ENCODE measurements around the gene CPLX3.

The CPLX3 gene
- 0 reads per million in 3 donors for total RNA-seq

DNA sequence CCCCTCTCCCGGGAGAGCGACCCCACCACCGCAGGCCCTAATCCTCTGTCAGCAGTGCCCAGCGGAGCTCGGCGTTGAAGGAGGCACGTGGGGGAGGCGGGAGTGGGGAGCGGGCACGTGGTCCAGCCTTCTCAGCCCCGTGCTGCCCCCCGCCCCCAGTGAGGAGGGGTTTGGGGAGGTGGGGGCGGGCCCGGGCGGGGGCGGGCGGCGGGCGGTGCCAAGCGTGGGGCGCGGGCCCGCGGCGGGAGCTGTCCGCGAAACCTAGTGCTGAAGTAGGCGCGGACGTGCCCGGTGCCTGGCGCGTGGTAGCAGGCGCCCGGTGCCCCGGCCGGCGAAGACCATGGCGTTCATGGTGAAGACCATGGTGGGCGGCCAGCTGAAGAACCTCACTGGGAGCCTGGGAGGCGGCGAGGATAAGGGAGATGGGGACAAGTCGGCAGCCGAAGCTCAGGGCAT lies at the start of gene CPLX3:
TSS of gene CPLX3 (plus strand) at position 264 of the 456 bp plus-strand sequence. CDS start at position 341, 77 bp downstream.
- no peak within 1 kb of the TSS for H3K4me3 ChIP-seq (ENCODE audit: insufficient read depth, low read depth, low read length, poor library complexity, severe bottlenecking)
- no peaks in the 10 kb centered on the region for H3K36me3 ChIP-seq (ENCODE audit: control insufficient read depth, insufficient read depth, low read length)
- no peaks in the 10 kb centered on the region for H3K9me3 ChIP-seq (ENCODE audit: control insufficient read depth, low read length)
- no peaks in the 10 kb centered on the region for H3K4me1 ChIP-seq (ENCODE audit: control insufficient read depth, insufficient read depth, low read length, poor library complexity, severe bottlenecking)
- no peak within 1 kb of the TSS for H3K27ac ChIP-seq (ENCODE audit: insufficient read depth, low read length, poor library complexity, severe bottlenecking)
- H3K27me3 ChIP-seq (replicated peaks; ENCODE audit: control insufficient read depth, insufficient read depth, low read length, poor library complexity, severe bottlenecking) = peaks cover 11% of the 10 kb centered on the region
- DNase-seq = peak in 2 of 3 donors; percentile 17 to 21

DNA sequence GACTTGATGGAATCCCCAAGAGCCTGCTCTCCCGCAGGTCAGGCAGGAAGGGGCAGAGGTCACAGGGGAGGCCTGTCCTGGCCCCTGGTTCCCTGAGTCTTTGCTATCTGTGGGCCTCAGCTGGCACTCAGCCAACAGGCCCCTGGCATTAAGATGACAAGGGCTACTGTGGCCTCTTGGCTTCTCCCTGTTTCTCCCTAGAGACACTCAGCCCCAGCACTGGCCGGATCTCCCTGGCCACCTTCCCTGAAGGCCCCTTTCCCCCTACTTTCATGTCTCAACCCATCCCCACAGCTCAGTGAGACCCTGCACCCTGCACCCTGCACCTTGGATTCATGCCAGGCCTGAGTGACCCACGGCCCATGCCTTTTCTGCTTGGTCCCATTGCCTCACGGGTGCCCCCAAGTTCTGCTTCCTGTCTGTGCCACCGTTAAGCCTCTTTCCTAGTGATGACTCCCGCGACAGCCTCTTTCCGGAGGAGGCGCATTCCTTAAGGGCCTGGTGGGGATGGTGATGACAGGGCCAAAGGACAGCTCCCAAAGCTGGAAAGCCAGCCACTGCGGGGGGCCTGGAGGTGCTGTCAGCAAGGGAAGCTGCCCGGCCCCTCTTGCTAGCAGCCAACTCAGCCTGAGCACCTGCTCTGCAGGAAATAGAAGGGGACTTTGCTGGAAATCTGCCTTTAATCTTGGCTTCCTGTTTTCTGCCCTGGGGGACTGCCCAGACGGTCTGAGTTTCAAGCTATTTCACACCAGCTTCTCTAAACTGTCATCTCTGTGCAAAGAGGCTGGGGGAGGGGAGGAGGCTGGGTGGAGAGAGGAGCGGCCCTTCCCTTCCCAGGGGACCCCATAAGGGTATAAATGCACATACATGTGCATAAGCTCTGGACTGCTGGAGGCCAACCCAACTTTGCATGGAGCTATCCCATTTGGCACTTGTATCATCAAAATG lies 49.3 kb upstream of the CPLX3 start:
- Histone ChIP-seq H3K4me1 (ENCODE audit: control insufficient read depth, insufficient read depth, low read length, poor library complexity, severe bottlenecking) (peaks cover 57% of the 10 kb centered on the region), H3K4me3 (ENCODE audit: insufficient read depth, low read depth, low read length, poor library complexity, severe bottlenecking) (peak overlapping the region; percentile 18), H3K27ac (ENCODE audit: insufficient read depth, low read length, poor library complexity, severe bottlenecking) (peak overlapping the region; percentile 90), H3K27me3 (replicated peaks; ENCODE audit: control insufficient read depth, insufficient read depth, low read length, poor library complexity, severe bottlenecking) (no peaks in the 10 kb centered on the region), H3K36me3 (ENCODE audit: control insufficient read depth, insufficient read depth, low read length) (no peaks in the 10 kb centered on the region), H3K9me3 (ENCODE audit: control insufficient read depth, low read length) (no peaks in the 10 kb centered on the region)
- DNase-seq = peak; percentile 45 to 58 (median 51)

- Histone ChIP-seq H3K4me1 (ENCODE audit: control insufficient read depth, insufficient read depth, low read length, poor library complexity, severe bottlenecking) (peaks cover 57% of the 10 kb centered on the region), H3K27ac (ENCODE audit: insufficient read depth, low read length, poor library complexity, severe bottlenecking) (peak overlapping the region; percentile 90), H3K9me3 (ENCODE audit: control insufficient read depth, low read length) (no peaks in the 10 kb centered on the region), H3K36me3 (ENCODE audit: control insufficient read depth, insufficient read depth, low read length) (no peaks in the 10 kb centered on the region), H3K27me3 (replicated peaks; ENCODE audit: control insufficient read depth, insufficient read depth, low read length, poor library complexity, severe bottlenecking) (no peaks in the 10 kb centered on the region), H3K4me3 (ENCODE audit: insufficient read depth, low read depth, low read length, poor library complexity, severe bottlenecking) (peak overlapping the region; percentile 9)
- no peak for DNase-seq
Measured at GRCh38 chr15:74777769-74778598, 48.4 kb upstream of the CPLX3 start.

GRCh38 chr15:74778599-74778970 lies 47.8 kb upstream of the CPLX3 start:
- Histone ChIP-seq H3K4me3 (ENCODE audit: insufficient read depth, low read depth, low read length, poor library complexity, severe bottlenecking) (no peak overlapping the region), H3K9me3 (ENCODE audit: control insufficient read depth, low read length) (no peaks in the 10 kb centered on the region), H3K36me3 (ENCODE audit: control insufficient read depth, insufficient read depth, low read length) (no peaks in the 10 kb centered on the region), H3K4me1 (ENCODE audit: control insufficient read depth, insufficient read depth, low read length, poor library complexity, severe bottlenecking) (peaks cover 61% of the 10 kb centered on the region), H3K27me3 (replicated peaks; ENCODE audit: control insufficient read depth, insufficient read depth, low read length, poor library complexity, severe bottlenecking) (no peaks in the 10 kb centered on the region), H3K27ac (ENCODE audit: insufficient read depth, low read length, poor library complexity, severe bottlenecking) (peak overlapping the region; percentile 90)
- no peak for DNase-seq

- Histone ChIP-seq H3K4me1 (ENCODE audit: control insufficient read depth, insufficient read depth, low read length, poor library complexity, severe bottlenecking) (peaks cover 61% of the 10 kb centered on the region), H3K36me3 (ENCODE audit: control insufficient read depth, insufficient read depth, low read length) (no peaks in the 10 kb centered on the region), H3K27ac (ENCODE audit: insufficient read depth, low read length, poor library complexity, severe bottlenecking) (peak overlapping the region; percentile 90), H3K9me3 (ENCODE audit: control insufficient read depth, low read length) (no peaks in the 10 kb centered on the region), H3K4me3 (ENCODE audit: insufficient read depth, low read depth, low read length, poor library complexity, severe bottlenecking) (no peak overlapping the region), H3K27me3 (replicated peaks; ENCODE audit: control insufficient read depth, insufficient read depth, low read length, poor library complexity, severe bottlenecking) (no peaks in the 10 kb centered on the region)
- DNase-seq = no peak
Measured at GRCh38 chr15:74779162-74779648, 47.2 kb upstream of the CPLX3 start.

DNA sequence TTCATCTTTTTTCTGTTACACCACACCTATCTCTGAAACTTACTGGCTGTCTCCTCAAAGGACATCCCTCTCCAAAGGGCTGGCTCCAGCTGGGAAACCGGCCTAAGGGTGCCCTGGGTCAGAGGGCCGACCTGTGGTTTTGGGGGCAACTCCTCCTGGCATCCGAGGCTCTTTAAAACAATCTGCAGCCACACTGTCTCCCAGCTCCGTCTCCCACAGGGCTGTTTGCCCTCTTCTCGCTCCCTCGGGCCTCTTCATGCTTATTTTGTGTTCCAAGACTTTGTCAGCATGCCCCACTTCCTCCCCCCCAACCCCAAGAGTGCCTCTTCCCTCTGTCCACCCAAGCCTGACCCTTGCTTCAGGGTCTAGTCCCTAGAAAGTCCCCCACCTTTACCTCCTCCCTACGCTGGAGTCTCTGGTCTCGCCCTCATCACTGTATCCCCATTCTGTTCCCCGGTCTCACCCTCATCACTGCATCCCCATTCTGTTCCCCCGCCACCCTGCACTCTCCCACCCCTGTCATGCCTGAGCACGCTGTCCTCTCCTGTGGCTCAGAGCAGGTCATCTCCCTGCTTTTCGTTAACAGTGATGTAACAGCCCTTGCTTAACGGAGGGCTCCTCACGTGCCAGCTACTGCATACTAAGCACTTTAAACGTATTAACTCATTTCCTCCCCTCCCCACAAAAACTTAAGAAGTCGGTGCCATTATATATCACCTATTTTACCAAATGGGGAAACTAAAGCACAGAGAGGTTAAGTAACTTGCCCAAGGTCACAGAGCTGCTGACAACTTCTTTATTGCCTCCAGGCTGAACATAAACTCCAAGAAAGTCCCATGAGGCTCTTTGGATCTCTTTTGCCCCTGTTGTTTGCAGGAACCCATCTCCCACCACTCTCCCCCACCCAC lies 45.6 kb upstream of the CPLX3 start:
- Histone ChIP-seq H3K9me3 (ENCODE audit: control insufficient read depth, low read length) (no peaks in the 10 kb centered on the region), H3K27ac (ENCODE audit: insufficient read depth, low read length, poor library complexity, severe bottlenecking) (peak overlapping the region; percentile 90), H3K4me1 (ENCODE audit: control insufficient read depth, insufficient read depth, low read length, poor library complexity, severe bottlenecking) (peaks cover 76% of the 10 kb centered on the region), H3K4me3 (ENCODE audit: insufficient read depth, low read depth, low read length, poor library complexity, severe bottlenecking) (peak overlapping the region; percentile 61), H3K36me3 (ENCODE audit: control insufficient read depth, insufficient read depth, low read length) (no peaks in the 10 kb centered on the region), H3K27me3 (replicated peaks; ENCODE audit: control insufficient read depth, insufficient read depth, low read length, poor library complexity, severe bottlenecking) (no peaks in the 10 kb centered on the region)
- peak in 2 of 3 donors; percentile 33 to 37 for DNase-seq

- H3K27ac ChIP-seq (ENCODE audit: insufficient read depth, low read length, poor library complexity, severe bottlenecking) = peak within 1 kb of the TSS; percentile 90
- no peaks in the 10 kb centered on the region for H3K9me3 ChIP-seq (ENCODE audit: control insufficient read depth, low read length)
- H3K36me3 ChIP-seq (ENCODE audit: control insufficient read depth, insufficient read depth, low read length) = no peaks in the 10 kb centered on the region
- H3K4me3 ChIP-seq (ENCODE audit: insufficient read depth, low read depth, low read length, poor library complexity, severe bottlenecking) = peak within 1 kb of the TSS; percentile 99
- H3K27me3 ChIP-seq (replicated peaks; ENCODE audit: control insufficient read depth, insufficient read depth, low read length, poor library complexity, severe bottlenecking) = no peaks in the 10 kb centered on the region
- peaks cover 77% of the 10 kb centered on the region for H3K4me1 ChIP-seq (ENCODE audit: control insufficient read depth, insufficient read depth, low read length, poor library complexity, severe bottlenecking)
- DNase-seq = peak; percentile 65 to 74 (median 68)
Measured at GRCh38 chr15:74781431-74782258, 44.8 kb upstream of the CPLX3 start, which contains the start of gene CSK. Gene CSK (plus strand): TSS chr15:74782080. CDS start chr15:74798298, 16,218 bp downstream.

DNA sequence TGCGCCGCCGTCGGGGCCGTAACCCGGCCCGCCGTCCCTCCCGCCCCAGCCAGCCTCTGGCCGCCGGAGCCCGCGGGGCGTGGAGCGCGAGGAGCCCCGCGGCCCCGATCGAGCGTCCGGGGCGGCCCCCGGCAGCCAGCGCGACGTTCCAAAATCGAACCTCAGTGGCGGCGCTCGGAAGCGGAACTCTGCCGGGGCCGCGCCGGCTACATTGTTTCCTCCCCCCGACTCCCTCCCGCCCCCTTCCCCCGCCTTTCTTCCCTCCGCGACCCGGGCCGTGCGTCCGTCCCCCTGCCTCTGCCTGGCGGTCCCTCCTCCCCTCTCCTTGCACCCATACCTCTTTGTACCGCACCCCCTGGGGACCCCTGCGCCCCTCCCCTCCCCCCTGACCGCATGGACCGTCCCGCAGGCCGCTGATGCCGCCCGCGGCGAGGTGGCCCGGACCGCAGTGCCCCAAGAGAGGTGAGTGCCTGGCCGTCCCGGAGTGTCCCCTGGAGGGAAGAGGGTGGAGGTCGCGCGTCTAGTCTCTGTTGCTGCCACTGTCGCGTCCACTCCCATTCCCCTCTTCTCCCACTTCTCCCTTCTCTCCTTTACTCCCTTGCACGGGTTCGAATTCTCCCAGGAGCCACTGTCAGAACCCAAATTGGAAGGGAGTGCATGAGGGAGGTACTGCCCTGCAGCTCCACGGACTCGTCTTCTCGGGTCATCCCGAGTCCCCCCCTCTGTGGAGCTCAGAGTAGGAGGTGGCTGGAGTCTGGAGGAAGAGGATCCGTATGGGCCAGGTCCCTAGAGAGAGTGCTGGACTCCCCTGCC lies 44.0 kb upstream of the CPLX3 start:
- DNase-seq = peak; percentile 48 to 64 (median 50)
- H3K4me3 ChIP-seq (ENCODE audit: insufficient read depth, low read depth, low read length, poor library complexity, severe bottlenecking) = peak overlapping the region; percentile 99
- peak overlapping the region; percentile 90 for H3K27ac ChIP-seq (ENCODE audit: insufficient read depth, low read length, poor library complexity, severe bottlenecking)
- peaks cover 77% of the 10 kb centered on the region for H3K4me1 ChIP-seq (ENCODE audit: control insufficient read depth, insufficient read depth, low read length, poor library complexity, severe bottlenecking)
- no peaks in the 10 kb centered on the region for H3K27me3 ChIP-seq (replicated peaks; ENCODE audit: control insufficient read depth, insufficient read depth, low read length, poor library complexity, severe bottlenecking)
- no peaks in the 10 kb centered on the region for H3K9me3 ChIP-seq (ENCODE audit: control insufficient read depth, low read length)
- no peaks in the 10 kb centered on the region for H3K36me3 ChIP-seq (ENCODE audit: control insufficient read depth, insufficient read depth, low read length)

Data from effector memory CD4-positive, alpha-beta T cell (primary cell).